HepG2 (cell line): ENCODE measurements around the gene GBA2. TPM values are rescaled to one million over a fixed set of nuclear protein-coding genes. Genes with fewer than 3 reads are reported as not detected.

Experiments
- ARID4A ChIP-seq: sonication (generic); formaldehyde crosslinking; IDR thresholded peaks from 2 replicates; pipeline ENCODE4 v1.5.0; 2020; ENCODE audit warnings: mild to moderate bottlenecking, missing genetic modification reagents, borderline replicate concordance
- GPBP1L1 ChIP-seq: sonication (generic); formaldehyde crosslinking; IDR thresholded peaks from 2 replicates; pipeline ENCODE4 v1.5.0; 2020; ENCODE audit warnings: mild to moderate bottlenecking, missing genetic modification reagents
- HNRNPK ChIP-seq: fragments of 200-400 bp; formaldehyde crosslinking; IDR thresholded peaks from 2 replicates; pipeline ENCODE4 v1.6.1; 2018; ENCODE audit warnings: low read length, low read depth, moderate library complexity, mild to moderate bottlenecking; ENCODE audit not compliant: poor library complexity, severe bottlenecking
- KIAA2018 ChIP-seq: sonication (generic); formaldehyde crosslinking; IDR thresholded peaks from 2 replicates; pipeline ENCODE4 v1.5.0; 2020; ENCODE audit warnings: mild to moderate bottlenecking, missing genetic modification reagents, borderline replicate concordance
- MTERF4 ChIP-seq: sonication (generic); formaldehyde crosslinking; IDR thresholded peaks from 2 replicates; pipeline ENCODE4 v1.8.0; 2023; ENCODE audit warnings: mild to moderate bottlenecking, missing genetic modification reagents
- POLR2G ChIP-seq: fragments of 200-400 bp; formaldehyde crosslinking; IDR thresholded peaks from 2 replicates; pipeline ENCODE4 v1.6.1; 2018; ENCODE audit warnings: mild to moderate bottlenecking, low read depth, low read length, moderate library complexity
- SETDB1 ChIP-seq: sonication (generic); formaldehyde crosslinking; IDR thresholded peaks from 2 replicates; pipeline ENCODE4 v1.5.1; 2020; ENCODE audit warnings: missing genetic modification reagents, mild to moderate bottlenecking, borderline replicate concordance
- TERF1 ChIP-seq: sonication (generic); formaldehyde crosslinking; IDR thresholded peaks from 2 replicates; pipeline ENCODE4 v1.8.0; 2022; ENCODE audit warnings: mild to moderate bottlenecking, missing genetic modification reagents, moderate library complexity
- ZMAT3 ChIP-seq: sonication (generic); formaldehyde crosslinking; conservative IDR thresholded peaks from 2 replicates; pipeline ENCODE4 v1.7.0; 2021; ENCODE audit warnings: missing genetic modification reagents
- ZNF644 ChIP-seq: IDR thresholded peaks from 2 replicates; pipeline ENCODE4 v1.6.1; 2016; ENCODE audit warnings: low read depth
- polyA plus RNA-seq, 8 experiments: library from polyadenylated mRNA; depleted of rRNA in 3 of 8; stranded (reverse) in 7 of 8; unstranded in 1 of 8; fragments of >200 nt; fragmentation: Illumina TruSeq in 4 of 8; extraction: Trizol in 4 of 8; gene quantifications; 2 replicates each; pipeline versions ENCODE4 v1.2.1 to v1.2.3, GENCODE V29; 2011 to 2016; ENCODE audit warnings: low read depth in 4 of 8, missing spikeins in 1 of 8, mixed read lengths in 1 of 8; ENCODE audit not compliant: insufficient read depth in 1 of 8
- total RNA-seq, 5 experiments: library from RNA; depleted of rRNA; stranded (reverse); fragments of >200 nt; fragmentation: Illumina TruSeq; extraction: Trizol; gene quantifications; 2 replicates each; pipeline ENCODE4 v1.2.3, GENCODE V29; 2016; ENCODE audit warnings: low read depth in 1 of 5

Gene GBA2
- total and polyA plus RNA-seq, 2 of the 13 experiments (the other 11 are each of a cell fraction or from before 2014, with no cell fraction given): 37.5 to 86.1 TPM

- no peak for TF ChIP-seq MTERF4 (CRISPR knock-in tag)
- no peak for TF ChIP-seq ZMAT3 (CRISPR knock-in tag)
- 0 out of 2 replicates have a peak, but pooled peaks have one; percentile 44 for TF ChIP-seq POLR2G
- no peak for TF ChIP-seq KIAA2018 (CRISPR knock-in tag)
- no peak for TF ChIP-seq HNRNPK
- TF ChIP-seq ZNF644: peak; percentile 21; the same call in 1 of the 2 replicates
- TF ChIP-seq ARID4A (CRISPR knock-in tag): no peak
- TF ChIP-seq SETDB1 (CRISPR knock-in tag): no peak
- no peak for TF ChIP-seq GPBP1L1
- TF ChIP-seq TERF1 (CRISPR knock-in tag): no peak
These were observed 20.7 kb downstream of the GBA2 start (continued) for GRCh38 chr9:35728041-35728971.
